Panc1 (cell line): ENCODE data around the gene PAIP1.

Experiments used
- CTCF ChIP-seq: fragments of 450-650 bp; IDR thresholded peaks from 2 replicates; pipeline ENCODE4 v1.5.1; 2017; ENCODE audit warnings: mild to moderate bottlenecking
- REST ChIP-seq, 2 experiments: IDR thresholded peaks; 2 replicates each; pipeline ENCODE4 v1.6.1; 2011 to 2012; ENCODE audit warnings: low read depth in 2 of 2, control low read depth in 1 of 2, low read length in 1 of 2, mild to moderate bottlenecking in 1 of 2, moderate library complexity in 1 of 2; ENCODE audit not compliant: insufficient read depth in 1 of 2

- peak; percentile 93 for TF ChIP-seq CTCF
- no peak for TF ChIP-seq REST (IDR thresholded peaks at IDR 0.05; ENCODE audit: insufficient read depth in 1 of 2, low read depth in 2 of 2, low read length in 1 of 2)
Measured at GRCh38 chr5:43484106-43484849, 72.6 kb downstream of the PAIP1 start.
